NCI-H2171 (cell line): ENCODE data around the gene PSPN.
"Not testable (repeated sequence)": the region's sequence is repeated elsewhere in the genome, so short reads cannot be mapped to it uniquely, and the experiment has no call there.

ENCODE experiments used
- DNase-seq: peaks from one replicate; lab custom pipeline; 2025; lab: John Stamatoyannopoulos, UW

The PSPN gene

DNA sequence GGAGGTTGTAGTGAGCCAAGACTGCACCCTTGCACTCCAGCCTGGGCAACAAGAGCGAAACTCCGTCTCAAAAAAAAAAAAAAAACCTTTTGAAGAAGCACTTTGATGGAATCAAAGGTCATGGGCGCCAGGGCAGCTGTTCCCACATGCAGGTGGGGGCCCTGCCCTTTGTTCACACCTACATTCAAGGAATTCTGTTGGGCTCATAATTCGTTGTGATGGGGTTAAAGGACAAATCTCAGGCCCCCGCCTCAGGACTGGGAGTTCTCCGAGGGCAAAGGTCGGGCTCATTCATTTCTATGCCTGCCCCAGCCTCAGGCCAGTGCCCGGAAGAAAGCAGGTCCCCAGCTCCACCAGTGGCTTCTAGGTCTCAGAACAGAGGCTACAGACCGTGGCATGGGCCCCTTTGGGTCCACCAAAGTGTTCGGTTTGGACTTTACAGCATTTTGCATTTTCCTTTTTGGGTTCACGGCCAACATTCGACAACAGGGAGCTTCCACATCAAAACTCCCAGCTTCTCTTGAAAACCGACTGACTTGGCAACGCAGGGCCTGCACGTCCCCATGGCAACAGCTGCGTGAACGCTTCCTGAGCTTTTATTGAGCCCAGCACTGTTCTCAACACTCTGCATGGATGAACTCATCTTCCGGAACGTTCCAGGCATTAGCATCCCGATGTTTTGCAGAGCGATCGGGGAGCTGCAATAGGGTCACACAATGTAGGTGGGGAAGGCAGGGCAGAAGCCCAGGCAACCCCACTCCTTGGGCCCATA, 27.3 kb upstream of the PSPN start:
- no peak for DNase-seq

DNA sequence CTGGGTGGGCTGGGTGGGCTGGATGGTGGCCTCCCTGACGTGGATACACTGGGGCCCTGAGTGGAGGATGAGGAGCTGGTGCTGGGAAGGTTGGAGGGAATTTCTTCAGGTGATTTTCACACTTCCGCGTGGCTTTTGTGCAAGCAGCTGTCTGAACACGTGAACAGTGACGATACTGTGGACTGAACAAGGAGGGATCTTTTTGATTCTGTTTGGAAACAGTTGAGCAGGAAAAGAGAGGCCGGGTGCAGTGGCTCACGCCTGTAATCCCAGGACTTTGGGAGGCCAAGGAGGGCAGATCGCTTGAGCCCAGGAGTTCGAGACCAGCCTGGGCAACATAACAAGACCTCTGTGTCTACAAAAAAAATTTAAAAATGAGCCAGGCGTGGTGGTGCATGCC, 26.3 kb upstream of the PSPN start:
- no peak for DNase-seq

DNA sequence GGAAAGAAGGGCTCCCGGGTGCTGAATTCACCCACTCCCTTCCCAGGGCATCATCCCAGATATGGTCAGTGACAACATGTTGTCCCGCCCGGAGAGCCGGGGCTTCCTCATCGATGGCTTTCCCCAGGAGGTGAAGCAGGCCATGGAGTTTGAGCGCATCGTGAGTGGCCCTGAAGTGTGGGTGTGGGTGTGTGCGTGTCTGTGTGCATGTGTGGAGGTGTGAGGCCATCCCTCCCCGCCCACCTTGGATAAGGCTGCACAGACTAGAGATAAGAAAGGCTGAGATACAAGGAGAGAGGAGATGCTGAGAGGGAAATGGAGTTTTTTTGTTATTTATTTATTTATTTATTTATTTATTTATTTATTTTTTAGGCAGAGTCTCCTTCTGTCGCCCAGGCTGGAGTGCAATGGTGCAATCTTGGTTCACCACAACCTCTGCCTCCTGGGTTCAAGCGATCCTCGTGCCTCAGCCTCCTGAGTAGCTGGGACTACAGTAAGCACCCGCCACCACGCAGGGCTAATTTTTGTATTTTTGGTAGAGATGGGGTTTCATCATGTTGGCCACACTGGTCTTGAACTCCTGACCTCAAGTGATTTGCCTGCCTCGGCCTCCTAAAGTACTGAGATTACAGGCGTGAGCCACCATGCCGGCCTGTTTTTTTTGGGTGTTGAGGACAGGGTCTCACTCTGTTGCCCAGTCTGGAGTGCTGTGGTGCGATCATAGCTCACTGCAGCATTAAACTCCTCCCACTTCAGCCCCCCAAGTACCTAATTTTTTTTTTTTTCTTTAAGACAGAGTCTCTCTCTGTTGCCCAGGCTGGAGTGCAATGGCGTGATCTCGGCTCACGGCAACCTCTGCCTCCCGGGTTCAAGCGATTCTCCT, 24.6 kb upstream of the PSPN start:
- not testable (repeated sequence) for DNase-seq

DNA sequence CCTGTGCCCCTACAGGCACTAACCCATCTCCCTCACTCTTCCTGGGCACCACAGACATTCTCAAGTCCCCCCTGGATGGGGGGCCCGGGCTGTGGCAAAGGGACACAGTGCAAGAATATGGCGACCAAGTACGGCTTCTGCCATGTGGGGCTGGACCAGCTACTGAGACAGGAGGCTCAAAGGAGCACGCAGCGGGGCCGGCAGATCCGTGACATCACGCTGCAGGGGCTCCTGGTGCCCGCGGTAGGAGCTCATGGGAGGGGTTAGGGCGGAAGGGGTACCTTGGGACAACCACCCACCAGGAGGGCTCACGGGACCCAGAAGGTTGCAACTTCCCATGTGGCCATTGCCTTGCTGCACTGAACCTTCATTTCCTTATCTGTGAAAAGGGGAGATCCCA, 20.6 kb upstream of the PSPN start:
- no peak for DNase-seq

DNA sequence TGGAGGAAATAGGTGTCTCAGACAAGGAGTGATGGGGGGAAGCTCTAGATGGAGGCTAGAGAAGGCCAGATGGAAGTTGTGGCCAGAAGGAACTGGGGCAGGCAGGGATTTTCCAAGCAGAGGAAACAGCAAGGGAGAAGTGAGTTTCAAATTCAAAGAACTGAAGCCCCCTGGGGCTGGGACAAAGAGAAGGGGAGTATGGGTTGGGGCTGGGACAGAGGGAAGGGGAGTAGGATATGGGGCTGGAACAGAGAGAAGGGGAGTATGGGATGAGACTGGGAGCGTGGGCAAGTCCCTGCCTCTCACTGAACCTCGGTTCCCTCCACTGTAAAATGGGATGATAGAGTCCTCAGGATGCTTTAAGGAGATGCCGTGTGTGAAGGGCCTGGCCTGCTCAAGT, 19.1 kb upstream of the PSPN start:
- no peak for DNase-seq

DNA sequence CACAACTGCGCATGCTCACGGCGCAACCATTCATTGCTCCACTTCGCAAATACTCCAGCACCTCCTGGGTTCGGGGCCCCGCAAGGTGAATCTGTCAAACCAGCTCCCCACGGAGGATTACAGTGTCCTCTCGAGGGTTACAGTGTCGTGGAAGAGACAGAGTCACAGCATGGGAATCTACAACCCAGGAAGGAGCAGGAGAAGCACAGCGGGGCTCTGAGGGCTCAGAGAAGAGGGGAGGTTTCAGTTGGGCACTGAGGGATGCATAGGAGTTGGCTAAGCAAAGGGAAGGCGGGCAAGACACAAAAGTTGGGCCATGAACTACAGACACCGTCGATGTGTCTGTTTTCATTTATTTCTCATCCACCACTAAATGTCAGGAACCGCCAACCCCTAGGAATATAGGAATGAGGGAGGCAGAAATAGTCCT, 18.3 kb upstream of the PSPN start:
- DNase-seq = peak; percentile 79

DNA sequence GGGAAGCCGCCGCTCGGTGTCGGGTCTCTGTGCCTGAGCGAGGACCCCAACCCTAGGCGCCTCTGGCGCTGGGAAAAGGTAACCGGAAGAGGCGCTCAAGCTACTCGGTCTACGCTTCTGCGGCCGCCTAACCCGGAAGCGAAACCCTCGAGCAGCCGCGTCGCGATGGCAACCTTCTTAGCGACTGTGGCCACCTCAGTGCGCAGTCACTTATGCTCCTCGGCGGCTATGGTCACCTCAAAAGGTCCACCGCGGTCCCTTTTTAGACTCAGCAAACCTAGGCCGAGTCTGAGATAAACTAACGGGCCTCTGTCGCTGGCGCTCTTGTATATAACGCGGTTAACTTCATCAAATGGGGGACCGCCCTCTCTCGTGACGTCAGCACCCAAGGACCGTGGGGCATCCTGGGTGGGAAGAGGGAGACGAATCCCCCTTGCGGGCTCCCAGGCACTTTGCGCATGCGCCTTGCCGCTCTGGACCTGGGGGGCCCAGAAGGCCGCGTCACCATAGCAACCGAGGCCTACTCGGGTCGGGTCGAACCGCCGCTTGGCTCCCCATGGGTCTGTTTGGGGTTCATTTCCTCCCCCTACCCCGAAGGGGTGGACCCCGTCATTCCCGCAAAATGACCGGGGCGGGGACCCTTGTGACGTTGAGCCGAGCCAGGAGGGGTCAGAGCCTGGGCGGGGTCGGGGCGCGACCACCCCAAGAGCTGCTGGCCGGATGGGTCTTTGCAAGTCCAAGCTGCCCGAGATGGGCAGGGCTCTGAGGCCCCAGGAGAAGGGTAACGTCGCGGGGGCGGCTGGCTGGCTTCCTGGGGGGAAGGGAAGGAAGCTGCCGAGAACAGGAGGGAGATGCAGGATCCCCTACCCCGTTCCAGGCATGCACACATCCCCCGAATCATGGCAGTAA, 17.6 kb upstream of the PSPN start, which contains the start of gene GTF2F1:
TSS of gene GTF2F1 (minus strand) at position 91 of the 909 bp plus-strand sequence. CDS start 169 bp downstream, outside the sequence.
- peak; percentile 93 for DNase-seq

DNA sequence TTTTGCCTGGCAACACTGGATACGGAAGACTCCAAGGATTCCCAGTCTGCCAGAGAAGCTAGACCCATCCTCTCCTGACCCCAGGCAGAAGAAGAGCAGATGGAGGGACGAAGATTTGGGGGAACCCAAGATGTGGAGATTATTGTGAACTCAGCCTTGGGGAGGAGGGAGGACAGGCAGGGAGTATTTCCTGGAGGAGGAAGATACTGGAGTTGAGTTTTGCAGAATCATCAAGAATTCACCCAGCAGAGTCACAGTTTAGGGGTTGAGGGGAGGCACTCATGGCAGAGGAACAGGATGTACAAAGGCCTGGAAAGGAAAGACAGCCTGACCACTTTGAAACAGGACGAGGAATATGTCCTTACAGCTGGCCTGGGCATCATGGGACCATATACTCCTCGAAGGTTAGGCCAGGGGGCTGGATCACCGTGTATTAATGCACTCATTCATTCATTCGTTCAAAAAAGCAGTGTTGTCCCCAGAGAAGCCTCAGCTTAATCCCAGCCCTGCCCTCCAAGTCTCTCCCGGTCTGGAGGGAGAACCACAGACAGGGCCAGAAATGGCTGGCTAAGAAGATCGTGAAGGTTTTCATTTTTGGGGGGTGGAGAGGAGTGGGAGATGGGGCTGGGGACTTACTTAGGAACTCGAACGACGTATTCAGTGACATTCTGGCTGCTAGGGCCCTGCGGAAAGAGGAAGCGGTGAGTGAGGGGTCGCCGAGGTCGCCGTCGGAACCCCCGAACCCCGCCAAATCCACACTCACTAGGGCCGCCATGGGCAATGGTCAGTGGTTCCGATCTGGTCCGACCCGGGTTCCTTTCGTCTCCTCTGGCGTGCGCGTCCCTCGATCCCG, 16.7 kb upstream of the PSPN start:
- DNase-seq = no peak

DNA sequence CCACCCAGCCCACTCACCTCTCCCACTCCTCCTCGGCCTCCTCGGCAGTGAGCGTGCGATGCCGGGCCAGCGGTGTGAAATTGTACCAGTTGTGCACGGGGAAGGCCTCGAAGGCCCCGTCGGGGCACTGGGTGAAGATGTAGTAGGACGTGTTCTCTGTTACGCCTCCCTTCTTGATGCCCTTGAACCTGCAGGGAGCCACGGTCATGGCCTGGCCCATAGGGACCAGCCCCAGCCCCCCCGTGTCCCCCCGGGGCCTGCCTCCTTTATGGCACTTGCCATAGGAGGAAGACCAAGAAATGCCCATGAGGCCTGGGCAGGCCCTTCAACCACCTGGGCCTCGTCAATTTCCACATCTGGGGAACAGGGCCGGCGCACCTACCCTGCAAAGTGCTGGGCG, 11.6 kb upstream of the PSPN start:
- no peak for DNase-seq

DNA sequence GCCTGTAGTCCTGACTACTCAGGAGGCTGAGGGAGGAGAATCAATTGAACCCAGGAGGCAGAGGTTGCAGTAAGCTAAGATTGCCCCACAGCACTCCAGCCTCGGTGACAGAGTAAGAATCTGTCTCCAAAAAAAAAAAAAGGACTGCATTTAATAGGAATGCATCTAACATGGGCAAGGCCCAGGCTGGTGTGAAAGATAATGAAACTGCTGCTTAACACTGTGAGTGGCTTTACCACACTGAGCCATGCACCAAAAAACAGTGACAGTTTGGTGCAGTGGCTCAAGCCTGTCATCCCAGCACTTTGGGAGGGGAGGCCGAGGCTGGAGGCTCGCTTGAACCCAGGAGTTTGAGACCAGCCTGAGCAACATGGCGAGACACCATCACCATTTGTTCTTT, 8.6 kb upstream of the PSPN start:
- DNase-seq = no peak

DNA sequence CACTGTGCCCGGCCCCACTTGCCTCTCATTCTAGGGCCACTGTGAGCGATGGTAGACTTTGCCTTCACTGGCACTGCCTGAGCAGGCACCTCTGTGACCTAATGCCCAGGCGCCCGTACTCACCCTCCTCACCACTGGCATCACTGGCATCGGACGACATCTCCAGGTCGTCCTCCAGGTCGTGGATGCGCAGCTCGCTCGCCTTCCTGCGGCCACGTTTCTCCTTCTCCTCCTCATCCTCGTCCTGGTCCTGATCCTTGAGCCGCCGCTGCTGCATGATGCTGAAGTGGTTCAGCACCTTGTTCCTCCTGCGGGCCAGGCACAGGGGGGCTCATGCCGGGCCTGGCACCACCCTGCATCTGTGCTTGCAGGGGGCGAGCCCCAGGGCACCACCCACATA, 7.5 kb upstream of the PSPN start:
- DNase-seq = no peak

DNA sequence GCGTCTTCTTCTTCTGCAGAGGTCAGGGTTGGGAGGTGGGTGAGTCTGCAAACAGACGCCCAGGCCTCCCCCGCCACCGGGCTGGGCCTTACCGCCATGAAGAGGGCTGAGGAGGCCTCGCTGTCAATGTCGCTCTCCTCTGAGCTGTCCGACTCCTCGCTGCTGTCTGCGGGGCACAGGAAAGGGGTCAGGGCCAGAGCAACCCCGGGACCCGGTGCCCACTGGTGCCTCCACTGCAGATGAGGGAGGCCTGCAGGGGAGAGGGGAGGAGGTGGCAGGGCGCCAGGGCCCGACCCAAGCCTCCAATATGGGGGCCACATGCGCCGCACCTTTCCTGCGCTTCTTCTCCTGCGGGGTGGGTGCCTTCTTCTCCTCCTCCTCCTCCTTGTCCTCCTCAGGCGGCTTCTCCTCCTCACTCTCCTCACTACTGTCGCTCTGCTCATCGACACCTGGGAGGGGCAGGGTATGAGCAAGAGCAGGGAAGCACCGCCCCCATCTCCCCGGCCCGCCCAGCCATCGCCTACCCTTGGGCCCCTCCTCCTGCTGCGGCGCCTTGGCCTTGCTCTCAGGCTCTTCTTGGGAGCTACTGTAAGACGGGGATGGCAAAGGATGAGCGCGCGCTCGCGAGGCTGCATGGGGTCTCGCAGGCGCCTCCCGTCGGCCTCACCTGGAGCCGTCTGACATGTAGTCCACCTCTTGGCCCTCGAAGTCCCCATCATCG, 5.5 kb upstream of the PSPN start:
- no peak for DNase-seq

DNA sequence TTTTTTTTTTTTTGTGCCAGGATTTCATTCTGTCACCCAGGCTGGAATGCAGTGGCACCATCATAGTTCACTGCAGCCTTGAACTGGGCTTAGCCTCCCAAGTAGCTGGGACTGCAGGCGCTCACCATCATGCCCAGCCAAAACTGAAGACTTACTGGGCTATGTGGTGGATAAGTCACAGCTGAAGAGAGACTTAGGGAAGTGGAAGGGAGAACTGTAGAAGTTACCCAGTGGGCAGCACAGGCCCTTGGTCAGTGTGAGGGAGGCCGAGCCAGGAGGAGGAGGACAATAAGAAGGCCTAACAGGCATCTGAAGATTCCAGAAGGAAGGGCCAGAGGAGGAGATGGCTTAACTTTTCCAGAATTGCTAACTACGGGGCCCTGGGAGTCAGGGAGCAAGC, 4.0 kb upstream of the PSPN start:
- DNase-seq = no peak

DNA sequence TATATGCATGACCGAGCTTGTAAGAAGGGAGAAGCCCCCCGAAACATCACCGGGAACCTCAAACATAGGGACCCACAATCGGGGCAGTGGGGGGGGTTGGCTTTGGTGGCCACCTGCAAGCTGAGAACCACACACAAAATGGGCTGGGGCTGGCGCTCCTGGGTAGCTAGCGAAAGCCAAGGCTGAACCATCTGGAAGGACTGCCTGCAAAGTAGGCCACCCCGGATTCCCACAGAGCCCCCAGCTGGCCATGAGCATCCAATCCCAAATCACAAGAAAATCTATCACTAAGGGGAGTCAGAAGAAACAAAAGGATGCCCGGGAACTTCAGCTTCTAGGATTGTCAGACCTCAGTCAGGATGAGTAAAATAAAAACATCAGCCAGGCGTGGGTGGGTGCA, 2.8 kb upstream of the PSPN start:
- no peak for DNase-seq

DNA sequence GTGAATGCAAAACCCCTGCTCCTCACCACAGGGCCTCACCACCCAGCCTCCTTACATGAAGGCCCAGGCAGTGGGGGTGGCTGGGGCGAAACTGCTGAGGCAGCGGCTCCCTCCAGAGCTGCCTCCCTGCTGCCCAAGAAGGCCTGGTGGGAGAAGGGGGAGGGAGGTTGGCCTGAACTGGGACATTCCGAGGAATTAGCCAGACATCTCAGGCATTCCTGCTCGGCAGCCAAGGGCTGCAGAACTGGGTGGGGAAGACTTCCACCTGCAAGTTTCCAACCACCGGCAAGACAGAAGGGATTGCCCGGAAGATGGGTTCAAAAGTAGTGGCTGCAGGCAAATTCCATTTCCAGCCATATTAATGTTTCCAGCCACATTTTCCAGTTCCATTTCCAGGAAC, 2.3 kb upstream of the PSPN start:
- no peak for DNase-seq

DNA sequence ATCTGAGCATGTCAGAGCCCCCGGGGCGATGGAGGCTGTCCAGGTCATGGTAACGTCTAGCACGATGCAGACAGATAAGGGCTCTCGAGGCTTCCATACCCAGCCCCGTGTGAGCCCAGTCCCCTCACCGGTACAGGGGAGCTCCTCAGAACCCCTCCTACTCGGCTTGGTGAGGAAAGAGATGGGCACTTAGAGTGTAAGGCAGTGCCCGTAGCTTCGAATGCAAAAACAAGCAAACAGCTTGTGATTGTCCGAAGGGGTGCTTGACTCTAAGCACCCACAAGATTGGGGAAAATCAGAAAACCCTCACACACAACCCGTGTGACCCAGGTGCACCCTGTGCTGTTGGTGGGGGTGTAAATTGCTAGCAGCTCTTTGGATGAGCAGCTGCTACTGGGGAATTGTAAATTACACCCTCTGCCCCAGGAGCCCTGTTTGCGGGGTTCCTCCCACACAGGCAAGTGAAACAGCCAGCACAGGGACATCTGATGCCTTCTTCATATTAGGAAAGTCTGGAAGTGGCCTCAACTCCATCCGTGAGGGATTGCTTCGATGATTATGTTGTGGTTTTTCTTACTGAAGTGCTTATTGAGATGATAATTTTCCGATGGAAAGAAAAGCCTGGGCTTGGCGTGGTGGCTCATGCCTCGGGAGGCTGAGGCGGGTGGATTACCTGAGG, 918 bp upstream of the PSPN start:
- DNase-seq = no peak

DNA sequence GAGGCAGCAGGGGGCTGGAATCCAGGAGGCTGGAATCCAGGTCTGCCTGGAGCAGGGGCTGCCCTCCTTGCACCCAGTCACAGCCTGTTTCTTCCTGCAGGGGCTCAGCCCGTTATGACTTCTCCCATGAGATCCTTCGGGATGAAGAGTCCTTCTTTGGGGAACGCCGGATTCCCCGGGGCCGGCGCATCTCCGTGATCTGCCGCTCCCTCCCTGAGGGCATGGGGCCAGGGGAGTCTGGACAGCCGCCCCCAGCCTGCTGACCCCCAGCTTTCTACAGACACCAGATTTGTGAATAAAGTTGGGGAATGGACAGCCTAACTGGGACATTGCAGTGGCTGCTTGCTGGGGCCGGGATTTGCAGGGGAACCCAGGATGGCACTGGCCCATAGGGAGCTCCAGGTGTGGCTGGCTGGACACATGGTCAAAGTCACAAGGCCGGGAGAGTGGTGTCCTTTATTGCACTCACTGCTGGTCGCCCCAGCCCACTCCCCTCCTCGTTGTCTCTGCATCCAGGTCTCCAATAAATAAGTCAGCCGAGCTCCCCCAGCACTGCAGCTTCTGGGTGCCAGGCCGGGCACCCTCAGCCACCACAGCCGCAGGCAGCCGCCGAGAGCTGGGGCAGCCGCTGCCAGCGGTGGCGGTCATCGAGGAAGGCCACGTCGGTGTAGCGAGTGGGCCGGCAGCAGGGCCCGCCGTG, 872 bp downstream of the PSPN start:
- no peak for DNase-seq

DNA sequence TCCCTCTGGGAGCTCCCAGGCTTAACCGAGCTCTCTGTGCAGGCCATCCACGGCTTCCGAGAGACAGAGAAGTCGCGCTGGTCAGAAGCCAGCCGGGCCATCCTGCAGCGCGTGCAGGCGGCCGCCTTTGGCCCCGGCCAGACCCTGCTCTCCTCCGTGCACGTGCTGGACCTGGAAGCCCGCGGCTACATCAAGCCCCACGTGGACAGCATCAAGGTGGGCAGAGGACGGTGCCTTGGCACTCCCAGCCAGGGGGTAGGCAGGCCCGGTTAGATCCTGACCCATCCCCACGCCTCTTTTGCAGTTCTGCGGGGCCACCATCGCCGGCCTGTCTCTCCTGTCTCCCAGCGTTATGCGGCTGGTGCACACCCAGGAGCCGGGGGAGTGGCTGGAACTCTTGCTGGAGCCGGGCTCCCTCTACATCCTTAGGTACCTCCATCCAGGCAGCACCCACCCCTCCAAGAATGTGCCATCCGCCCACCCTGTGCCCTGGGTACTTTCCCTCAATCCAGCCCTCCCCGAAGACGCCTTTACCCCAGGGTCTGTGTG, 1.5 kb downstream of the PSPN start:
- no peak for DNase-seq

DNA sequence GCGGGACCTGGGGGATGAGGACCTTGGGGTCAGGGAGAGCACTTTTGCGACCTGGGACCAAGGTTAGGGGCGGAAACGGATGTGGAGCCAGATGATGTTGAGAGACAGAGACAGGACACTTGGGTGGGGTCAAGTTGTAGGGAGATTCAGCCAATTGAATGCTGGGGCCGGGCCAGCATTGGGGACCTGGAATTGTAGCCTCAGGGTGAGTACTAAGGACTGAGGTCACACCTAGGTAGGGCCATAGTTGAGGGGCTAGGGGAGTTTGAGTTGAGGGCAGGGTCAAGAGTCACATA, 2.0 kb downstream of the PSPN start:
- DNase-seq = no peak
